NB4 (cell line): ENCODE measurements around the gene BCKDHB.
"Not testable (repeated sequence)": the region's sequence is repeated elsewhere in the genome, so short reads cannot be mapped to it uniquely, and the experiment has no call there.

Experiments used
- DNase-seq: peaks from one replicate; pipeline ENCODE4 v3.0.0; 2010; ENCODE audit warnings: low read depth
- H3K4me3 ChIP-seq: one replicate; pipeline ENCODE4 v1.5.1; 2011; ENCODE audit warnings: mild to moderate bottlenecking, low read depth, low read length, moderate library complexity
- MAX ChIP-seq: IDR thresholded peaks from 2 replicates; pipeline ENCODE4 v1.6.1; 2011; ENCODE audit warnings: low read depth, low read length
- MYC ChIP-seq: IDR thresholded peaks from 2 replicates; pipeline ENCODE4 v1.6.1; 2011; ENCODE audit warnings: low read depth, low read length
- POLR2A ChIP-seq: IDR thresholded peaks from 2 replicates; pipeline ENCODE4 v1.6.1; 2011; ENCODE audit warnings: mild to moderate bottlenecking; ENCODE audit not compliant: insufficient read length; ENCODE audit errors: extremely low read depth
- TF ChIP-seq, protein P1 (sequence below): IDR thresholded peaks from one replicate; pipeline ENCODE4 v1.5.1; 2012; ENCODE audit warnings: low read depth, low read length

Gene BCKDHB

GRCh38 chr6:80211286-80211685, 104.8 kb downstream of the BCKDHB start:
- H3K4me3 ChIP-seq: no peak overlapping the region
- no peak for DNase-seq
- TF ChIP-seq, protein P1, sequence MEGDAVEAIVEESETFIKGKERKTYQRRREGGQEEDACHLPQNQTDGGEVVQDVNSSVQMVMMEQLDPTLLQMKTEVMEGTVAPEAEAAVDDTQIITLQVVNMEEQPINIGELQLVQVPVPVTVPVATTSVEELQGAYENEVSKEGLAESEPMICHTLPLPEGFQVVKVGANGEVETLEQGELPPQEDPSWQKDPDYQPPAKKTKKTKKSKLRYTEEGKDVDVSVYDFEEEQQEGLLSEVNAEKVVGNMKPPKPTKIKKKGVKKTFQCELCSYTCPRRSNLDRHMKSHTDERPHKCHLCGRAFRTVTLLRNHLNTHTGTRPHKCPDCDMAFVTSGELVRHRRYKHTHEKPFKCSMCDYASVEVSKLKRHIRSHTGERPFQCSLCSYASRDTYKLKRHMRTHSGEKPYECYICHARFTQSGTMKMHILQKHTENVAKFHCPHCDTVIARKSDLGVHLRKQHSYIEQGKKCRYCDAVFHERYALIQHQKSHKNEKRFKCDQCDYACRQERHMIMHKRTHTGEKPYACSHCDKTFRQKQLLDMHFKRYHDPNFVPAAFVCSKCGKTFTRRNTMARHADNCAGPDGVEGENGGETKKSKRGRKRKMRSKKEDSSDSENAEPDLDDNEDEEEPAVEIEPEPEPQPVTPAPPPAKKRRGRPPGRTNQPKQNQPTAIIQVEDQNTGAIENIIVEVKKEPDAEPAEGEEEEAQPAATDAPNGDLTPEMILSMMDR: no peak
- TF ChIP-seq POLR2A (no peak), MAX (no peak), MYC (no peak)

- TF ChIP-seq MAX: peak; percentile 63
- TF ChIP-seq MYC: peak; percentile 36; the same call in 1 of the 2 replicates
- H3K4me3 ChIP-seq: not testable (repeated sequence)
- DNase-seq: peak; percentile 51
Measured at GRCh38 chr6:80211890-80212289, 105.4 kb downstream of the BCKDHB start.

DNA sequence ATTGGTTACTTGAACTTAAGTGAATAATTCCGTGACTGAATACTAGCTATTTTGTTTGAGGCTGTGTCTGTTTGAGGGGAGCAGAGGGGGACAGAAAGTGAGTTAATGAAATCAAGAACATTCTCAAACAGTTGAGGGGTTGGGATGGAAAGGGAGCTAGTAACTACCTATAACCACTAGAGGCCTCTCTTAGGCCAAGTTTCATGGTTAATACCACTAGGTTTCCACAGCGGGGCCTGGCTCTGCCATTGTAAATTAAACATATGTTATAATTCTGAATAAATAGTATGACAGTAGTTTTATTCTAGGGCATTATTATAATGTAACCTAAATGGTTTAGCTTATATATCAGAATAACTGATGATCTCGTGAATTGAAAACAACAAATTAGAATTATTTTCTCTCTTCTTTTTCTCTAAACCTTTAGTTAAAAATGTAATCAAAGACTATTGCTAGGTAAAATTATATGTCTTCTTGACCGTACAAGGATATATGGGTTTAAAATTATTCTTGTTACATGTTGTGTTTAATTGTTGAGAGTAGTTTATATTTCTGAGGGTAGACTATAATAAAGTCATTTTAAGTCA, 108.1 kb downstream of the BCKDHB start:
- DNase-seq: peak; percentile 51
- no peak overlapping the region for H3K4me3 ChIP-seq

GRCh38 chr6:80215063-80215462, 108.6 kb downstream of the BCKDHB start:
- DNase-seq: no peak
- TF ChIP-seq MYC (no peak), POLR2A (no peak), MAX (no peak)
- TF ChIP-seq, protein P1: no peak
- H3K4me3 ChIP-seq: no peak overlapping the region

More for the DNA sequence above, 108.1 kb downstream of the BCKDHB start:
- TF ChIP-seq MAX (no peak), POLR2A (no peak)
- TF ChIP-seq, protein P1: peak; percentile 60

GRCh38 chr6:80217794-80218193, 111.3 kb downstream of the BCKDHB start:
- no peak for DNase-seq
- H3K4me3 ChIP-seq: no peak overlapping the region
- TF ChIP-seq, protein P1: no peak
- TF ChIP-seq MYC (no peak), POLR2A (no peak), MAX (no peak)

GRCh38 chr6:80223743-80224212, 117.3 kb downstream of the BCKDHB start:
- no peak for DNase-seq
- no peak overlapping the region for H3K4me3 ChIP-seq
- TF ChIP-seq, protein P1: no peak
- no peak for TF ChIP-seq POLR2A
- TF ChIP-seq MAX: no peak
- no peak for TF ChIP-seq MYC
